Raji (cell line): ENCODE results near the gene CNTNAP5.

Experiments
- POLR2A ChIP-seq: IDR thresholded peaks from 2 replicates; pipeline ENCODE4 v1.6.1; 2011; ENCODE audit warnings: low read depth, low read length, control low read depth; ENCODE audit not compliant: insufficient read depth

Gene CNTNAP5

GRCh38 chr2:124316133-124316532 is 291.0 kb downstream of the CNTNAP5 start:
- TF ChIP-seq POLR2A = no peak

GRCh38 chr2:124316881-124317605 is 292.0 kb downstream of the CNTNAP5 start:
- TF ChIP-seq POLR2A = no peak

- no peak for TF ChIP-seq POLR2A
Measured at GRCh38 chr2:124317628-124318027, 292.5 kb downstream of the CNTNAP5 start.

DNA sequence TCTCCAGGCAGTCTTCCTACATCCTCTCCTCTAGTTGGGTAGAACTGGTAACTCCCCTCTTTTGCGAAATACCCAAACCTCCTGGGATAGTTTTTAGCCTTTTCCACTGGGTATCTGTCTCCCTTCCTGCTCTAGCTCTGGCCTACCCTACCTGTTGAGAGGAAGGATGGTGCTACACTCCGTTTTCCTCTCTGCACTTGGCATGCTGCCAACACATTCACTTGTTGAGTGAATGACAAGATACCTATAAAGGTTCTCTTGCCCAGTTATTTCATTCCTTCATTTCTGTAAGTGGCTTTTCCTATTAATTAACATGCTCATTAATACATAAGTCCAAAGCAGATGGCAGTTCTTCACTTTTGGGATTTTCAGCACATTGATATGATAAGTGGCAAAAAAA is 293.8 kb downstream of the CNTNAP5 start:
- no peak for TF ChIP-seq POLR2A

DNA sequence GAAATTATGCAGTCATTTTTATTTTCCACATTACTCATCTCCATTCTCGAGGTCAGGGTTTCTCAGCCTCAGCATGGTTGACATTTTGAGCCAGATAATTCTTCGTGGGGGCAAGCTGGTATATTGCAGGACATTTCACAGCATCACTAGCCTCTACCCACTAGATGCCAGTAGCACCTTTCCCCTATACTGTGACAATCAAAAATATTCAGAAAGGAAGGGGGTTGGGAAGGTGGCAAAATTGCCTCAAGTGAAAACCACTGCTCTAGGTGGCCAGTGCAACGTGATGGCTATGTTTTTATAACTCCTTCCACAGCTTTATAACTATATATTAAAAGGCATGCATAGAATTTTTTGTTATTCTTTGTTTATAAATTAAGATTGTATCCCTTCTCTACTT is 294.5 kb downstream of the CNTNAP5 start:
- TF ChIP-seq POLR2A = no peak

DNA sequence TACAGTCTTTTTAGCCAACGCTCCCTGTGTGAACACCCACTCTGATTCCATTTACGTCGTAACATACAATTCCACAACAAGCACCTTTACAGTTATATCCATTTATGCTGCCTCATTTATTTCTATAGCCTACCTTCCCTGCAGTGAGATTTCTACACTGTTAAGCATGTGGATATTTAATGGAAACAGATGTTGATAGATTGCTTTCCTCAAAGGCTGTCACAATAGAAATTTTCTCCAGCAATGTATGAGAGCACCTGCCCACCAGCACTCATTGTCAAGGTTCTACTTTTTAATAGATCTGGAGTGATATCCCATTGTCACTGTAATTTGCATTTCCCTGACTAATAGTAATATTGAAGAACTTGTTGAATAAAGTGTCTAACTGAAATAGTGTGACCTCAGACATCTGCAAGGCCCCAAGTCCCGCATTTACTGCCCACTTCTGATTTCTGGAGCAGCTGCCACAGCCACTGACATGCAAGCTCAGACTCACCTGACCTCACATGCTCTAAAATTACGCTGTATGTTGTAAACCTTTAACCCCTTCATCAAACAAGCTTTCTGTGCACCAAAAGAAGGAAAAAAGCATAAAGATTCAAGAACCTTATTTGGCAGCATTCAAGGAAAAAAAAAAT is 295.1 kb downstream of the CNTNAP5 start:
- TF ChIP-seq POLR2A = no peak

GRCh38 chr2:124323321-124323720 is 298.2 kb downstream of the CNTNAP5 start:
- no peak for TF ChIP-seq POLR2A

- no peak for TF ChIP-seq POLR2A
Measured at GRCh38 chr2:124325667-124326440, 300.8 kb downstream of the CNTNAP5 start.

DNA sequence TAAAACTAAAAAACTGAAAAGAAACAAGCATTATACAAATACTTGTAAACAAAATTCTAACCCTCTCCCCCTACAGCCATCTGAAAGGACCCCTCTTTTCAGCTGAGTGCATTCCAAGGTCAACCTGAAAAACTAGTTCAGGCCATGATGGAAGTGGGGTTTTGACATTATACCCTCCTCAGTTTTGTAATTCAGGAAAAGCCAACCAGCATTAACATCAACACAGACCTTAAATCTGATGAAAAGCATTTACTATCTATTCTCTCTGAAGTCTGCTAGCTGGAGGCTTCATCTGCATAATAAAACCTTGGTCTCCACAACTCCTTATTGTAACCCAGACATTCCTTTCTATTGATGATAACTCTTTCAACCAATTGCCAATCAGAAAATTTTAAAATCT is 302.2 kb downstream of the CNTNAP5 start:
- TF ChIP-seq POLR2A = no peak

DNA sequence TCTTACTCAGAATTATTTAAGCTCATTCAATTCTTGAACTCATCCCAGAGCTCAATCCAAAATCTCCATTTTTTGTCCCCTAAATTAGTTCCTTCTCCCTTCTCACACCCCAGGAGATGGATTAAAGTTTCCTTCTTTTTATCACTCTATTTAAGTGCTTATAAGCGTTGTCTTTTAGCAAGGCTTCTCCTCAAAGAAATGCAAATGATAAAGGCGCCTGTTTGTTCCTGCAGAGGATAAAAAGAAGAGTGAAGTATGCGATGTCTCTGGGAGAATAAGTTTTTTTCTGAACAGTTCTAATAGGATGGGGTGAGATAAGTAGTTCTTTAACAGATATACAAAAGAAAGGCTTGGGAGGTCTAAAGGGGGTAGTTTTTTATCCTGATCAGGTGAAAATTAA is 303.3 kb downstream of the CNTNAP5 start:
- TF ChIP-seq POLR2A = no peak

DNA sequence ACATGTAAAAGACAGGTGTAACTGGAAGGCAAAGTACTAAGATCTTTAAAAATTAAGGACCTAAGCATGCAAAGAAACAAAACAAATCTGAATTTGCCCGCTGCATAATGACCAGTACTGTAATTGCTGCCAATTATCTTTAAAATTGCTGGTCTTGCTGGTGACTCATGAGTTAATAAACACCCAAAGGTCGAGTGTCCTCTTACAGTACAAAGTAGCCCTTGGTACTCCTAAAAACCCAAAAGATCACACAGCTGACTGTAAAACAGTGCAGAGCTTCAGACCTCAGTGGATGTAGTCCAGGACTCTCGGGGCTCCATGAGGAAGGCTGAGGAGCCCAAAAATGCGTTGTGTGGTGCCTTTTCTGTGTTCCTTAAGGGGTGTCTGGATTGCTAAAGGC is 308.7 kb downstream of the CNTNAP5 start:
- no peak for TF ChIP-seq POLR2A

DNA sequence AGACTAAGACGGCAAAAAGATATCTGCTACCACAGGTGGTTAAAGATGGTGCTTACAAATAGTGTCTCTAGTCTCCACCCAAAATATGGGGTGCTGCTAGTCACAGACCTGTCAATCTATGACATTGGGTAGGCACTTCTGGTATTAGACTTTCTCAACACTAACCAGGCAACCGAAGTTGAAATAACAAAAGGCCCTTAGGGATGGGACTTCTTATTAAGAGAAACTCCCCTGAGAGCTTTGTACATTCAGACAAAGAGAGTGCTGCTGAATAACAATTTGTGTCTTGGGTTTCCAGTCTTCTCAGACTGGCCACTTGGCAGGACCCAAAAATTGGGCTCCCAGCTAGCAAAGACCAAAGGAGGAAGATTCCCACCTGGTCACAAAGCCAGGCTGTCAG is 310.0 kb downstream of the CNTNAP5 start:
- no peak for TF ChIP-seq POLR2A

- TF ChIP-seq POLR2A = no peak
Measured at GRCh38 chr2:124339709-124340108, 314.6 kb downstream of the CNTNAP5 start.

DNA sequence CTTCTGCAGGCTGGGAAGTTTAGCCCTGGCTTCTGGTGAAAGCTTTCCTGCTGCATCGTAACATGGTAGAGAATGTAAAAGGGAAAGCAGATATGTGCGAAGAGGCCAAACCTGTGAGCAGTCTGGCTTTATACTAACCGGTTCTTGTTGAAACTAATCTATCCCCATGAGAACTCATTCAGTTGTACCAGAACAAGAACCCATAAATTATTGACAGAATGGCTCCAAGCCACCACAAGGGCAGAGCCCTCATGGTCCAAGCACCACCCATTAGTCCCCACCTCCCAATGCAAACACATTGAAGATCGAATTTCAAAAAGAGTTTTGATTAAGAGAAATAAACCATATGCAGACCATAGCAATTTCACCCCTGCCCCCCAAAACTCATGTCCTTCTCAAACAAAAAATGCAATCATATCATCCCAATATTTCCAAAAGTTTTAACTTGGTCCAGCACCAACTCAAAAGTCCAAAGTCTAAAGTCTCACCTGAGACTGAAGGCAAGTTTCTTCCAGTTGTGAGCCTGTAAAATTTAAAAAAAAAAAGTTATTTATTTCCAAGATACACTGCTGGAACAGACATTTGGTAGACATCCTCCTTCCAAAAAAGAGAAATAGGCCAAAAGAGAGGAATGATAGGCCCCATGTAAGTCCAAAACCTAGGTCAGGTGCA is 318.9 kb downstream of the CNTNAP5 start:
- TF ChIP-seq POLR2A = no peak

- no peak for TF ChIP-seq POLR2A
Measured at GRCh38 chr2:124347209-124347608, 322.1 kb downstream of the CNTNAP5 start.

- no peak for TF ChIP-seq POLR2A
Measured at GRCh38 chr2:124353656-124354055, 328.6 kb downstream of the CNTNAP5 start.

DNA sequence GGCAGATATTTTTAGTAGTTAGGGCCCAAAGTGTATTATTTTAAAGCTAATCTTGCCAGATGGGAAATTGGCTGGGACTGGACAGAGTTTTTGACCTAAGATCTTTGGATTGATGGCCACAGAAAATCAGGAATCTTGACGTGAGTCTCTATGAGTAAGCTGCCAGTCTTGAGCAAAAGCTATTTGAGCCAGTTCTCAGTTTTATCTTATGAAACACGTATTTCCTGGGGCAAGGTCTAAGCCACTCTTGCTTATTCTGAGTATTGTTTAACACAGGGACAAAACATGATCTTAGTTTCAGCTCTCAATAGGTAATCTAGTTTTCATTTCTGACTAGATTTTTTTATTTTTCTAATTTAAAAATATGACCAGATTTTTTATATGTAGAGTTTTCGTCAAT is 329.4 kb downstream of the CNTNAP5 start:
- TF ChIP-seq POLR2A = no peak
